Measurements from ENCODE around the gene LYZL4. TPM values are rescaled to one million over a fixed set of nuclear protein-coding genes. Genes with fewer than 3 reads are reported as not detected.

LYZL4 gene
- total RNA-seq, 6 donors from 2014 or later = not detected

GRCh38 chr3:42347928-42348327, 62.5 kb downstream of the LYZL4 start:
- H3K4me1 ChIP-seq = no peaks in the 10 kb centered on the region
- H3K4me3 ChIP-seq = no peak overlapping the region
- WGBS, 2 donors = 87 to 95% methylated on average over 2 of the region's 2 CpGs
- DNase-seq (no peak), ATAC-seq (ENCODE audit: low FRiP score in 2 of 2) (no peak)
- H3K27me3 ChIP-seq = no peaks in the 10 kb centered on the region
- no peaks in the 10 kb centered on the region for H3K36me3 ChIP-seq
- TF ChIP-seq CTCF (IDR thresholded peaks at IDR 0.05) = no peak
- no peak for TF ChIP-seq EP300 (IDR thresholded peaks at IDR 0.05)
- no peak for TF ChIP-seq POLR2A (IDR thresholded peaks at IDR 0.05)
- TF ChIP-seq POLR2AphosphoS5 (IDR thresholded peaks at IDR 0.05) = no peak
- no peaks in the 10 kb centered on the region for H3K9me3 ChIP-seq
- no peak overlapping the region for H3K27ac ChIP-seq

Other genes with a start within 250 kb of the LYZL4 start
- 1 to 10 TPM in 3 of 6 donors, not detected in 3; 2.0 to 7.3 (median 3.3) TPM for gene CCK, start 144.4 kb downstream of the LYZL4 start, total RNA-seq
- 100 to 1,000 TPM in 4 of 6 donors, 10 to 100 TPM in 2; 92.6 to 577 (median 198) TPM for gene VIPR1, start 92.0 kb upstream of the LYZL4 start, total RNA-seq
- 10 to 100 TPM; 36.3 to 59.7 (median 50.6) TPM for gene SEC22C, start 171.4 kb upstream of the LYZL4 start, total RNA-seq
- 10 to 100 TPM in 4 of 6 donors, 1 to 10 TPM in 2; 2.6 to 25.8 (median 17.9) TPM for gene SS18L2, start 180.2 kb upstream of the LYZL4 start, total RNA-seq
- 100 to 1,000 TPM in 3 of 6 donors, 10 to 100 TPM in 3; 53.7 to 231 (median 103) TPM for gene NKTR, start 190.1 kb upstream of the LYZL4 start, total RNA-seq
- gene ZBTB47, start 243.1 kb upstream of the LYZL4 start, total RNA-seq = 10 to 100 TPM; 25.1 to 35.8 (median 29.9) TPM